ENCODE measurements around the gene LRRC49. TPM values are rescaled to one million over a fixed set of nuclear protein-coding genes. Genes with fewer than 3 reads are reported as not detected.
"Not testable (repeated sequence)": the region's sequence is repeated elsewhere in the genome, so short reads cannot be mapped to it uniquely, and the experiment has no call there.

LRRC49 gene
- 10 to 100 TPM; 15.4 to 23.1 (median 16.4) TPM for polyA plus RNA-seq (ENCODE audit: insufficient read length in 4 of 4)

GRCh38 chr15:70892002-70892911, at the start of gene LRRC49, which contains the start of gene THAP10:
TSS of gene LRRC49 (plus strand) at chr15:70892826. CDS start at chr15:70892895, 69 bp downstream.
TSS of gene THAP10 (minus strand) at chr15:70892433. CDS start at chr15:70892272, 161 bp downstream.
- peak; percentile 84 to 91 (median 88) for DNase-seq (ENCODE audit: low read depth in 4 of 4, low spot score in 3 of 4)

GRCh38 chr15:70845602-70846360, 46.8 kb upstream of the LRRC49 start:
- DNase-seq (ENCODE audit: low read depth in 4 of 4, low spot score in 3 of 4) = no peak

- DNase-seq (ENCODE audit: low read depth in 4 of 4, low spot score in 3 of 4) = no peak
These were observed 40.7 kb upstream of the LRRC49 start for GRCh38 chr15:70851889-70852288.

- DNase-seq (ENCODE audit: low read depth in 4 of 4, low spot score in 3 of 4) = no peak
These were observed 39.9 kb upstream of the LRRC49 start for GRCh38 chr15:70852501-70853317.

GRCh38 chr15:70853318-70853972, 39.2 kb upstream of the LRRC49 start:
- peak in 2 of 4 donors; percentile 42 to 44 for DNase-seq (ENCODE audit: low read depth in 4 of 4, low spot score in 3 of 4)

GRCh38 chr15:70853973-70854665, 38.5 kb upstream of the LRRC49 start, which contains the start of gene LARP6:
TSS of gene LARP6 (minus strand) at chr15:70854157. CDS start at chr15:70854088, 69 bp downstream.
- DNase-seq (ENCODE audit: low read depth in 4 of 4, low spot score in 3 of 4) = no peak

GRCh38 chr15:70854666-70854976, 38.0 kb upstream of the LRRC49 start:
- no peak for DNase-seq (ENCODE audit: low read depth in 4 of 4, low spot score in 3 of 4)

GRCh38 chr15:70855764-70856163, 36.9 kb upstream of the LRRC49 start:
- DNase-seq (ENCODE audit: low read depth in 4 of 4, low spot score in 3 of 4) = no peak

- DNase-seq (ENCODE audit: low read depth in 4 of 4, low spot score in 3 of 4) = no peak
These were observed 36.3 kb upstream of the LRRC49 start for GRCh38 chr15:70856177-70856883.

GRCh38 chr15:70856884-70857561, 35.6 kb upstream of the LRRC49 start:
- DNase-seq (ENCODE audit: low read depth in 4 of 4, low spot score in 3 of 4) = no peak

GRCh38 chr15:70857562-70858285, 34.9 kb upstream of the LRRC49 start:
- no peak for DNase-seq (ENCODE audit: low read depth in 4 of 4, low spot score in 3 of 4)

- DNase-seq (ENCODE audit: low read depth in 4 of 4, low spot score in 3 of 4) = not testable (repeated sequence)
These were observed 33.9 kb upstream of the LRRC49 start for GRCh38 chr15:70858614-70859321.

- no peak for DNase-seq (ENCODE audit: low read depth in 4 of 4, low spot score in 3 of 4)
These were observed 33.2 kb upstream of the LRRC49 start for GRCh38 chr15:70859322-70859908.

- DNase-seq (ENCODE audit: low read depth in 4 of 4, low spot score in 3 of 4) = no peak
These were observed 32.6 kb upstream of the LRRC49 start for GRCh38 chr15:70859998-70860397.

GRCh38 chr15:70863450-70864218, 29.0 kb upstream of the LRRC49 start:
- DNase-seq (ENCODE audit: low read depth in 4 of 4, low spot score in 3 of 4) = no peak

Measured in left renal pelvis (tissue), 4 donors.